HG03520 (cell line): ENCODE results near the gene ETNK2.

Source experiments
- ATAC-seq: cut with Tn5 transposase; IDR thresholded peaks from one replicate; pipeline ENCODE4 v1.9.1; 2021; ENCODE audit warnings: mild to moderate bottlenecking, moderate library complexity; ENCODE audit not compliant: unreplicated experiment

Gene ETNK2

GRCh38 chr1:204085876-204086275 lies 66.0 kb downstream of the ETNK2 start:
- no peak for ATAC-seq

GRCh38 chr1:204084247-204084772 lies 67.5 kb downstream of the ETNK2 start:
- ATAC-seq, result no peak

GRCh38 chr1:204083491-204083890 lies 68.4 kb downstream of the ETNK2 start:
- ATAC-seq, result no peak

- ATAC-seq, result no peak
These were observed 69.9 kb downstream of the ETNK2 start for GRCh38 chr1:204081791-204082513.

GRCh38 chr1:204081164-204081790 lies 70.6 kb downstream of the ETNK2 start:
- ATAC-seq, result no peak
